Stomach (tissue), 9 donors: ENCODE data around the gene BTNL8. TPM values are rescaled to one million over a fixed set of nuclear protein-coding genes. Genes with fewer than 3 reads are reported as not detected.
A peak's percentile ranks its signal among the peaks of the same experiment; 100 is the strongest.

Experiments
- DNase-seq, 2 donors: peaks; one replicate each; pipeline versions ENCODE4 v3.0.0 to v3.0.0-alpha.2; 2013 to 2019
- H3K27ac ChIP-seq, 5 donors: fragments of 200-600 bp in 4 of 5; sonication (generic) in 4 of 5; one replicate each; pipeline ENCODE4 v1.5.1; 2013 to 2019; ENCODE audit warnings: mild to moderate bottlenecking in 1 of 5, moderate library complexity in 1 of 5
- H3K27me3 ChIP-seq, 3 donors: fragments of 200-600 bp; sonication (generic); one replicate each; pipeline ENCODE4 v1.5.1; 2017 to 2019; ENCODE audit warnings: mixed run types in 1 of 3
- H3K36me3 ChIP-seq, 4 donors: fragments of 200-600 bp; sonication (generic); 1 replicate in 3 of 4; 2 replicates in 1 of 4; pipeline ENCODE4 v1.5.1; 2016 to 2019
- H3K4me1 ChIP-seq, 4 donors: fragments of 200-600 bp; sonication (generic); one replicate each; pipeline ENCODE4 v1.5.1; 2016 to 2019
- H3K4me3 ChIP-seq, 4 donors: fragments of 200-600 bp; sonication (generic) in 3 of 4; one replicate each; pipeline ENCODE4 v1.5.1; 2016 to 2019; ENCODE audit warnings: mild to moderate bottlenecking in 1 of 4
- H3K9me3 ChIP-seq, 4 donors: fragments of 200-600 bp; sonication (generic); one replicate each; pipeline ENCODE4 v1.5.1; 2016 to 2019
- EP300 ChIP-seq: sonication (generic); formaldehyde crosslinking; IDR thresholded peaks from one replicate; pipeline ENCODE4 v1.6.1; 2017; ENCODE audit warnings: antibody characterized with exemption
- POLR2A ChIP-seq, 4 donors: fragments of 450-650 bp; IDR thresholded peaks; one replicate each; pipeline ENCODE4 v1.6.1; 2016; ENCODE audit warnings: antibody characterized with exemption in 4 of 4, control low read depth in 2 of 4, mild to moderate bottlenecking in 1 of 4, moderate library complexity in 1 of 4
- POLR2AphosphoS5 ChIP-seq, 3 donors: sonication (generic); formaldehyde crosslinking; IDR thresholded peaks; one replicate each; pipeline ENCODE4 v1.6.1; 2016; ENCODE audit warnings: antibody characterized with exemption in 3 of 3
- WGBS, 5 donors: extraction: QIAGEN DNeasy Blood & Tissue Kit in 3 of 5; methylation state at CpG; one replicate each; pipeline versions ENCODE4 v1.1.5 to v1.1.7; 2013 to 2018; 5-methylcytosine and 5-hydroxymethylcytosine counted together
- intact Hi-C: fragments of 100-400 bp; cut with DNase I; formaldehyde crosslinking; loops from one replicate; pipeline ENCODE4 v1.15.1; 2023; ENCODE audit warnings: low total_unique reads
- polyA plus RNA-seq, 3 donors: library from polyadenylated mRNA; stranded (reverse); fragments of 200-250 nt; gene quantifications; one replicate each; pipeline ENCODE4 v1.2.3, GENCODE V29; 2013
- total RNA-seq, 5 donors: library from RNA; depleted of rRNA; stranded (reverse); fragments of >200 nt; gene quantifications; one replicate each; pipeline versions ENCODE4 v1.1.0 to v1.2.3, GENCODE V29; 2014 to 2016
- TF ChIP-seq, protein P1 (sequence below), 7 experiments: fragments of 450-650 bp in 4 of 7; fragments of 200-600 bp in 3 of 7; sonication (generic) in 3 of 7; IDR thresholded peaks; one replicate each; pipeline ENCODE4 v1.5.1; 2016 to 2019; ENCODE audit warnings: antibody characterized with exemption in 7 of 7, control low read depth in 2 of 7, mild to moderate bottlenecking in 1 of 7
- donor health status: healthy with polysubstance abuse.
- donor health status: Bipolar disorder and iron deficiency.
- donor health status: healthy.

The BTNL8 gene
- total and polyA plus RNA-seq, 8 donors: 0.76 to 22.0 (median 4.0) TPM

DNA sequence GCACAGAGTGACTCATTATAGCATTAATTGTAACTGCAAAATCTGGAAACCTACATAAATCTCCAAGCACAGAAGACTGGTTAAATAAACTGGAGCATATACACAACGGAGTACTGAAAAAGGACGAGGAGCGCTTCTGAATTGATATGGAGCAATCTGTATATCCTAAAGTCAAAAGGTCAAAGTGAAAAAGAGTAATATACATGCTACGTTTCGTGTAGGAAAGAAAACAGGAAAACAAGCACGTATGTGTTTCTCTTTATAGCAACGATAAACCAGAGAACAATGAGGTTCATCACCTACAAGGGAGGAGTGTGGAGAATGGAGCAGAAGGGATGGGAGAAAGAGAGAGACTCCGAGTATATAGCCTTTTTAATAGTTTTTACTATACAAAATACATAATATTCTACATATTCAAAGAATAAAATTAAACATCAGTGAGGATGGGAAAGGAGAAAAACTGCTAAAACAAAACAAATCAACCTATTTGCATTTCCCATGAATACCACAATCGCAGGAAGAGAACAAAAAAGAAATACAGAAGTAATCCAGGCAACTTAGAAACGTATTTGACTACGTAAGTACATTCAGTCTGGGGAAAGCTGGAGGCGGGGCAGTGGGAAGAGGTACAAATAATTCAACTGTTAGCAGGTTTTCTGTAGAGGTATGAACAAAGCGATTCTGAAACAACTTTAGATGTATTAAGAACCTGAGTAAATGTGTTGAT, 45.7 kb upstream of the BTNL8 start:
- Histone ChIP-seq H3K4me1 (no peaks in the 10 kb centered on the region), H3K27me3 (no peaks in the 10 kb centered on the region), H3K4me3 (no peak overlapping the region), H3K27ac (no peak overlapping the region), H3K9me3 (peaks cover 10 to 35% (median 27%) of the 10 kb centered on the region in 4 donors), H3K36me3 (peaks cover 27 to 89% (median 70%) of the 10 kb centered on the region in 4 donors)
- WGBS, 5 donors: 83 to 89% (median 86%) methylated on average over 13 of the region's 13 CpGs
- TF ChIP-seq, protein P1, sequence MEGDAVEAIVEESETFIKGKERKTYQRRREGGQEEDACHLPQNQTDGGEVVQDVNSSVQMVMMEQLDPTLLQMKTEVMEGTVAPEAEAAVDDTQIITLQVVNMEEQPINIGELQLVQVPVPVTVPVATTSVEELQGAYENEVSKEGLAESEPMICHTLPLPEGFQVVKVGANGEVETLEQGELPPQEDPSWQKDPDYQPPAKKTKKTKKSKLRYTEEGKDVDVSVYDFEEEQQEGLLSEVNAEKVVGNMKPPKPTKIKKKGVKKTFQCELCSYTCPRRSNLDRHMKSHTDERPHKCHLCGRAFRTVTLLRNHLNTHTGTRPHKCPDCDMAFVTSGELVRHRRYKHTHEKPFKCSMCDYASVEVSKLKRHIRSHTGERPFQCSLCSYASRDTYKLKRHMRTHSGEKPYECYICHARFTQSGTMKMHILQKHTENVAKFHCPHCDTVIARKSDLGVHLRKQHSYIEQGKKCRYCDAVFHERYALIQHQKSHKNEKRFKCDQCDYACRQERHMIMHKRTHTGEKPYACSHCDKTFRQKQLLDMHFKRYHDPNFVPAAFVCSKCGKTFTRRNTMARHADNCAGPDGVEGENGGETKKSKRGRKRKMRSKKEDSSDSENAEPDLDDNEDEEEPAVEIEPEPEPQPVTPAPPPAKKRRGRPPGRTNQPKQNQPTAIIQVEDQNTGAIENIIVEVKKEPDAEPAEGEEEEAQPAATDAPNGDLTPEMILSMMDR (IDR thresholded peaks at IDR 0.05): no peak
- no peak for TF ChIP-seq EP300
- no peak for TF ChIP-seq POLR2A (IDR thresholded peaks at IDR 0.05)
- no peak for TF ChIP-seq POLR2AphosphoS5 (IDR thresholded peaks at IDR 0.05)
- intact Hi-C loops: loop anchor here (10.0 kb wide), 1 partner anchor 58 kb away; no protein-coding TSS in a partner anchor
- no peak for DNase-seq

DNA sequence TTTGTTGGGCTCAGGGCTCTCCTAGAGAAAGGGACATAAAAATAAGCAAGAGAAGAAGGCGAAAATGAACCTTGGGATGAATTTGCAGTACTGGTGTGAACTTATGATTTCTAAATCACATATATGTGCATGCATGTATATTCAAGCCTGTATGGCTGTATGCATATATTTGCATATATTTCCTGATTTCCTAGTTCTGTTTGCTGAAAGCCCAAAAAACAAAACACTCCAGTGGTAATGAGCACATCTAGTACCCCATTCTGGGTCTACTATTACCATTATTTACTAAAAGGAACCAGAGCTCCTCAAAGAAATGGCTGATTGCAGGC, 45.1 kb upstream of the BTNL8 start:
- WGBS, 5 donors: 90 to 100% (median 100%) methylated on average over 1 of the region's 1 CpG
- H3K4me3 ChIP-seq: no peak overlapping the region
- TF ChIP-seq, protein P1 (IDR thresholded peaks at IDR 0.05): no peak
- TF ChIP-seq POLR2A (IDR thresholded peaks at IDR 0.05) (no peak), POLR2AphosphoS5 (IDR thresholded peaks at IDR 0.05) (no peak), EP300 (no peak)
- H3K27ac ChIP-seq: no peak overlapping the region
- intact Hi-C loops: loop anchor here (10.0 kb wide), 1 partner anchor 59 kb away; no protein-coding TSS in a partner anchor
- H3K36me3 ChIP-seq: peaks cover 27 to 89% (median 68%) of the 10 kb centered on the region in 4 donors
- no peak for DNase-seq
- peaks cover 0 to 2% (median 0%) of the 10 kb centered on the region in 4 donors for H3K4me1 ChIP-seq
- H3K9me3 ChIP-seq: peaks cover 10 to 30% (median 23%) of the 10 kb centered on the region in 4 donors
- H3K27me3 ChIP-seq: no peaks in the 10 kb centered on the region

DNA sequence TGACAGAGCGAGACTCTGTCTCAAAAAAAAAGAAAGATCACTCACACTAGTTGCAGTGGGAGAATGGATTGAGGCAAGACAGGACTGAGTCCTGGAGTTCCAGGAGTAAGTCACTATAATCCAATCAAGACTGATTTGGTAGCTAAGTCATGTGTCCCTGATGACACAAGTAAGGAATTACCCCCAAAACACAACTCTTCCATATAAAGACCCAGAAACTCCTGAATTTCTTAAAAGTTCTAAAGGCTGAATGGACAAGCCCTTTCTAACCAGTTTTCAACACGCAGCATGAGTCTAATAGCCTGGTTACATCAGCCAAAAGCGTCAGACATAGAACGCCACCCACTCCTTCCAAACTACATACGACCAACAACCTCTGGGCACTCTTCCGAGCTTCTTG, 40.4 kb upstream of the BTNL8 start:
- peaks cover 8 to 23% (median 15%) of the 10 kb centered on the region in 4 donors for H3K4me1 ChIP-seq
- peaks cover 0 to 48% (median 31%) of the 10 kb centered on the region in 4 donors for H3K36me3 ChIP-seq
- WGBS, 5 donors: 96 to 98% (median 97%) methylated on average over 6 of the region's 6 CpGs
- H3K27ac ChIP-seq: no peak overlapping the region
- H3K9me3 ChIP-seq: no peaks in the 10 kb centered on the region
- no peak for DNase-seq
- no peak overlapping the region for H3K4me3 ChIP-seq
- H3K27me3 ChIP-seq: no peaks in the 10 kb centered on the region
- TF ChIP-seq POLR2AphosphoS5 (IDR thresholded peaks at IDR 0.05): no peak
- TF ChIP-seq POLR2A (IDR thresholded peaks at IDR 0.05): no peak
- TF ChIP-seq, protein P1 (IDR thresholded peaks at IDR 0.05): no peak
- TF ChIP-seq EP300: no peak
- intact Hi-C loops: loop anchor here (10.0 kb wide), 1 partner anchor 64 kb away; no protein-coding TSS in a partner anchor

DNA sequence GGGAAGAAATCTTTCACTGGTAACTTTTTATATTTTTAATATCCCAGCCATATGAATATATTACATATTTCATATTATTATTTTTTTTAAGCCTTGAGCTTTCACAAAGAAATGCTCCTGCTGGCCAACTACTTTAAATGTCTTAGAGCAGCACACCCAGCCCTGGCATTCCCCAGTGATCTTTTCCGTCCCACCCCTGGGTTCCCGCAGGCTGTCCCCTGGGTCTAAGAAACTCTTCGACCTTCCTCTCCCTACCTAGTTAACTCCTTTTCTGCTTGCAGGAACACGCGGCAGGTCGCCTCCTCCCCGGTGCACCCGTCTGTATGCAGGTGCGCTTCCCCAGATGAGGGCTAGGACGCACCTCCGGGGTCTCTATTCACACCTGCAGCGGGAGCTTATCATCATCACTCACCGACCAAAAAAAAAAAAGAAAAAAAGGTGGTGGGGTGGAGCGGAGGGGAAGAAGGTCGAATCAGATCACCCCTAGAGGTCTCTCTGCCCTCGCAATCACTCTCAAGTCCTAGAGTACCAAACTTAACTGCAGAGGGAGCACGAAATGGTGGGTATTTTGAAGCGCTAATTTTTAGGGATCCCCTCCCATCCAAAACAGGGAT, 38.6 kb upstream of the BTNL8 start:
- Histone ChIP-seq H3K36me3 (peaks cover 0 to 31% (median 15%) of the 10 kb centered on the region in 4 donors), H3K9me3 (no peaks in the 10 kb centered on the region), H3K27me3 (no peaks in the 10 kb centered on the region), H3K27ac (peak overlapping the region; percentile 90 to 97 (median 94)), H3K4me3 (peak overlapping the region; percentile 78 to 93 (median 89)), H3K4me1 (peaks cover 8 to 23% (median 15%) of the 10 kb centered on the region in 4 donors)
- TF ChIP-seq, protein P1 (IDR thresholded peaks at IDR 0.05): no peak
- TF ChIP-seq EP300 (no peak), POLR2A (IDR thresholded peaks at IDR 0.05) (no peak), POLR2AphosphoS5 (IDR thresholded peaks at IDR 0.05) (no peak)
- peak in 1 of 2 donors; percentile 71 for DNase-seq
- intact Hi-C loops: loop anchor here (10.0 kb wide), 1 partner anchor 294 kb away; no protein-coding TSS in a partner anchor
- WGBS, 5 donors: 0 to 1% (median 0%) methylated on average over 18 of the region's 18 CpGs
